ENCODE measurements around the gene TOP2B.

TOP2B gene

DNA sequence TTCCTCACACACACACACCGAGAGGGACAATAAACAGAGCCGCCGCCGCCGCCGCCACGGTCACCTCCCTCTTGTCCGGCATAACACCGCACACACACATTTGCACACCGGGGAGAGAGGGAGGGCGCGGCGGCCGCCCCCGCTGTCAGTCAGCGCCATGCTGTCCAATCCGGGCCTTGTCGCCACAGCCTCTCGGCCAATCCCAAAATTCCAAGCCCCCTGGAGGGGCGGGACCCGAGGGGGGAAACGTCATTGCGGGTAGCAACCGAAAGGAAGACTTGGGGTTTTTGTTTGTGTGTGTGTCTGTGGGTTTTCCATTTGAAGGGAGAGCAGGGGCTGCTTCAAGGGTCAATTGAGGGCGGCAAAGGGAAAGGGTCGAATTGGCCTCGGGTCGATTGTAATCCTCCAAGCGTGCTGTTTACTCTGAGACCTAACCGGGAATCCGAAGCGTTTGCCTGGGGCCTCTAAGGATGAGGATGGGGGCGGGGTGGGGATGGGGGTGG lies at the start of gene TOP2B:
Gene TOP2B (minus strand): TSS at position 96 of the 503 bp plus-strand sequence. CDS start 610 bp downstream, outside the sequence.
- H3K27me3 Mint-ChIP-seq: no peaks in the 10 kb centered on the region
- H3K4me3 Mint-ChIP-seq: peak within 1 kb of the TSS; percentile 89
- H3K4me1 Mint-ChIP-seq (ENCODE audit: low read depth): peaks cover 46% of the 10 kb centered on the region

GRCh38 chr3:25713341-25713985 lies 48.8 kb upstream of the TOP2B start:
- no peak for DNase-seq
- no peak overlapping the region for H3K27ac Mint-ChIP-seq

More for the DNA sequence above, at the start of gene TOP2B:
- Mint-ChIP-seq H3K36me3 (ENCODE audit: low read depth) (peaks cover 19% of the 10 kb centered on the region), H3K27ac (peak within 1 kb of the TSS; percentile 100), H3K9me3 (no peaks in the 10 kb centered on the region)
- peak; percentile 94 for DNase-seq

GRCh38 chr3:25711090-25711489 lies 46.4 kb upstream of the TOP2B start:
- H3K4me1 Mint-ChIP-seq (ENCODE audit: low read depth): no peaks in the 10 kb centered on the region
- no peaks in the 10 kb centered on the region for H3K36me3 Mint-ChIP-seq (ENCODE audit: low read depth)
- H3K27me3 Mint-ChIP-seq: peaks cover 17% of the 10 kb centered on the region
- H3K9me3 Mint-ChIP-seq: no peaks in the 10 kb centered on the region
- no peak overlapping the region for H3K27ac Mint-ChIP-seq
- DNase-seq: no peak
- no peak overlapping the region for H3K4me3 Mint-ChIP-seq

More at GRCh38 chr3:25713341-25713985, 48.8 kb upstream of the TOP2B start:
- Mint-ChIP-seq H3K4me1 (ENCODE audit: low read depth) (no peaks in the 10 kb centered on the region), H3K27me3 (peaks cover 2% of the 10 kb centered on the region), H3K9me3 (no peaks in the 10 kb centered on the region), H3K4me3 (no peak overlapping the region), H3K36me3 (ENCODE audit: low read depth) (peaks cover 17% of the 10 kb centered on the region)

- H3K27ac Mint-ChIP-seq: no peak overlapping the region
- H3K4me3 Mint-ChIP-seq: no peak overlapping the region
- no peaks in the 10 kb centered on the region for H3K9me3 Mint-ChIP-seq
- no peak for DNase-seq
- H3K27me3 Mint-ChIP-seq: peaks cover 32% of the 10 kb centered on the region
- no peaks in the 10 kb centered on the region for H3K36me3 Mint-ChIP-seq (ENCODE audit: low read depth)
- no peaks in the 10 kb centered on the region for H3K4me1 Mint-ChIP-seq (ENCODE audit: low read depth)
Observed at GRCh38 chr3:25708036-25708435, 43.3 kb upstream of the TOP2B start.

DNA sequence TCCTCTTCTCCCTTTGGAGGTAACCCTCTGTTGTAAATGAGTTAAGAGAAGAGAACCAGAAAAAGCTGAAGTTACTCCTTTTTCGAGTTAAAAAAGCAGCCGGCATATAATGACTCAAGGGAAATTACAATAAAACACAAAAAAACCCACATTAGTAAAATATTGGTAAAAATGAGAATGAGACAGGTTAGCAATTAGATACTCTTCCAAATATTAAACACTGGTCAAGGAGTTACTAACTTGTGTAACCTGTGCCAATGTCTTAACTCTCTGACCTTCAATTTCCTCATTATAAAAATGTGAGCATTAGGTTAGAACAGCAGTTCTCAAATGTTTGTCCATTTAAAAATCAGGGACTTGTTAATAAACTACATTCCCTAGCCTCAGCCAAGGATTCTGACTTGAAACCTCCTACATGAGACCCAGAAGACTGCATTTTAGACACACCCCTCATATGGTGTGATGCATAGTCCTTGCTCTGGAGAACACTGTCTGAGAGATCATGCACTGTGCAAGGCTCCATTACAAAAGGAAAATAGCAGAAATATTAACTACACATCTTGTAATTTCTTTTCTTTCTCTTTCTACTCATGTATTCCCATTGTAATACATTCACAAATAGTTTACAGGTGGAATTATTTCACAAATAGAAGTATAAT lies 42.7 kb upstream of the TOP2B start:
- Mint-ChIP-seq H3K9me3 (no peaks in the 10 kb centered on the region), H3K27me3 (peaks cover 32% of the 10 kb centered on the region), H3K27ac (no peak overlapping the region), H3K4me1 (ENCODE audit: low read depth) (no peaks in the 10 kb centered on the region), H3K36me3 (ENCODE audit: low read depth) (no peaks in the 10 kb centered on the region), H3K4me3 (no peak overlapping the region)
- no peak for DNase-seq

GRCh38 chr3:25706213-25706612 lies 41.5 kb upstream of the TOP2B start:
- Mint-ChIP-seq H3K36me3 (ENCODE audit: low read depth) (no peaks in the 10 kb centered on the region), H3K4me1 (ENCODE audit: low read depth) (no peaks in the 10 kb centered on the region), H3K4me3 (no peak overlapping the region), H3K27me3 (peaks cover 32% of the 10 kb centered on the region), H3K9me3 (no peaks in the 10 kb centered on the region), H3K27ac (no peak overlapping the region)
- DNase-seq: no peak

GRCh38 chr3:25697553-25697952 lies 32.8 kb upstream of the TOP2B start:
- DNase-seq: no peak
- H3K4me3 Mint-ChIP-seq: no peak overlapping the region
- no peaks in the 10 kb centered on the region for H3K27me3 Mint-ChIP-seq
- no peaks in the 10 kb centered on the region for H3K4me1 Mint-ChIP-seq (ENCODE audit: low read depth)
- no peak overlapping the region for H3K27ac Mint-ChIP-seq
- H3K36me3 Mint-ChIP-seq (ENCODE audit: low read depth): no peaks in the 10 kb centered on the region
- no peaks in the 10 kb centered on the region for H3K9me3 Mint-ChIP-seq

- no peaks in the 10 kb centered on the region for H3K4me1 Mint-ChIP-seq (ENCODE audit: low read depth)
- peaks cover 6% of the 10 kb centered on the region for H3K27me3 Mint-ChIP-seq
- no peak for DNase-seq
- H3K9me3 Mint-ChIP-seq: no peaks in the 10 kb centered on the region
- H3K4me3 Mint-ChIP-seq: no peak overlapping the region
- H3K27ac Mint-ChIP-seq: no peak overlapping the region
- H3K36me3 Mint-ChIP-seq (ENCODE audit: low read depth): no peaks in the 10 kb centered on the region
Observed at GRCh38 chr3:25695731-25696420, 31.2 kb upstream of the TOP2B start.

DNA sequence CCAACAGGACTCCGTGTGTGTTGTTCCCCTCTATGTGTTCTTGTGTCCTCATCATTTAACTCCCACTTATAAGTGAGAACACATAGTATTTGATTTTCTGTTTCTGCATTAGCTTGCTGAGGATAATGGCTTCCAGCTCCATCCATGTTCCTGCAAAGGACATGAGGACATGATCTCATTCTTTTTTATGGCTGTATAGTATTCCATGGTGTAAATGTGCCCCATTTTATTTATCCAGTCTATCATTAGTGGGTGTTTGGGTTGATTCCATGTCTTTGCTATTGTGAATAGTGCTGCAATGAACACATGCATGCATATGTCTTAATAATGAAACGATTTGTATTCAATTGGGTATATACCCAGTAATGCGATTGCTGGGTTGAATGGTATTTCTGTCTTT lies 28.5 kb upstream of the TOP2B start:
- Mint-ChIP-seq H3K27me3 (peaks cover 10% of the 10 kb centered on the region), H3K9me3 (no peaks in the 10 kb centered on the region), H3K36me3 (ENCODE audit: low read depth) (no peaks in the 10 kb centered on the region), H3K4me1 (ENCODE audit: low read depth) (no peaks in the 10 kb centered on the region), H3K27ac (no peak overlapping the region), H3K4me3 (no peak overlapping the region)
- no peak for DNase-seq

DNA sequence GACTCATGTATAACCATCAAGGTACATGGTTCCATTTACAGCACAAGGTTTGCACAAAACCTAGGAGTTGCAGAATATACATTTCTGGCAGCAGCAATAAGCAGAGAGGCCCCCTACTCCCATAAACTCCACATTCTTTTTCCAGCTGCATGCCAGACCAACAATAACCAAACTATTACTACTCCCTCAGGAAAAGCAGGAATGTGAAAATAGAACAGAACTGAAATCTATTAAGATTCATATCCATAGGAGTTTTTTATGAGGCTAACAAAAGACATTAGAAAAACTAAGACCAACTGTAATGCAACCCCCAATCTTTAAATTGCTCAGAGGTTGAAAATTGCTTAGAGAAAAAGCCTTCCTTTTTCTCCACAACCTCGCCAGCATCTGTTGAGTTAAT lies 27.6 kb upstream of the TOP2B start:
- H3K36me3 Mint-ChIP-seq (ENCODE audit: low read depth): no peaks in the 10 kb centered on the region
- peaks cover 10% of the 10 kb centered on the region for H3K27me3 Mint-ChIP-seq
- H3K27ac Mint-ChIP-seq: no peak overlapping the region
- H3K4me3 Mint-ChIP-seq: no peak overlapping the region
- H3K4me1 Mint-ChIP-seq (ENCODE audit: low read depth): no peaks in the 10 kb centered on the region
- no peak for DNase-seq
- H3K9me3 Mint-ChIP-seq: no peaks in the 10 kb centered on the region

DNA sequence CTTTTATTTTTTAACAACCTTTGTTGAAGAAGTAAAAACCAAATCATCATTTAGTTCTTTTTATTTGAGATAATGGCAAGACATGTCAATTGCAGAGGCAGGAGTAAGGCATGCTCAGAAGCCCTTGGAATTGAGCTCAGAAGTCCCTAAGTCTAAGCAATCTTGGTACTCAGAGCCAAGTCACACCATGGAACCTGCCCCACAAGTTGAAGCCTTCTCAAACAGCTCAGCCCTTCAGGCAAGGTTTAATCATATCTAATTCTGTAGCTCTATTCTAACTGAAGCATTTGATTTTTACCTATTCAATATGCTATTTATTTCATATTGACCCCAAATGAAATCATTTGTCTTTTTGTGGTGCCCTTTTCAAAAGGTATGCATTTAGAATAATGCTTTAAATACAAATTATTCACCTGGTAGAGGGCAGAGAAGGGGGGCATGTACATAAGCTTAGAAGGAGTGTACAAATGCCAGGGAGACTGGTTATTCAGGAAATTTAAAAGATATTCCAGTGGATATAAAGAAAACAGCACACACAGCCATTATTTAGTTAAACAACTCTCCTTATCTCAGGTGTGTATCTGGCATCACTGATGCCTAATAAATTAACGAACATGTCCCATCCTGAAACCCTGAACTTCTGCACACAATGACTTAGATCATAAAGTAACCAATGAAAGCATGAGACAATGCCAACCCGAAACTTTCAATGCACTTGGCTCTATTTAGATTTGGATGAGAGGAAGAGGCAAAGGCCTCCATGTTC lies 26.2 kb upstream of the TOP2B start:
- no peaks in the 10 kb centered on the region for H3K9me3 Mint-ChIP-seq
- no peaks in the 10 kb centered on the region for H3K36me3 Mint-ChIP-seq (ENCODE audit: low read depth)
- no peaks in the 10 kb centered on the region for H3K4me1 Mint-ChIP-seq (ENCODE audit: low read depth)
- H3K27ac Mint-ChIP-seq: no peak overlapping the region
- H3K27me3 Mint-ChIP-seq: peaks cover 10% of the 10 kb centered on the region
- DNase-seq: no peak
- no peak overlapping the region for H3K4me3 Mint-ChIP-seq

DNA sequence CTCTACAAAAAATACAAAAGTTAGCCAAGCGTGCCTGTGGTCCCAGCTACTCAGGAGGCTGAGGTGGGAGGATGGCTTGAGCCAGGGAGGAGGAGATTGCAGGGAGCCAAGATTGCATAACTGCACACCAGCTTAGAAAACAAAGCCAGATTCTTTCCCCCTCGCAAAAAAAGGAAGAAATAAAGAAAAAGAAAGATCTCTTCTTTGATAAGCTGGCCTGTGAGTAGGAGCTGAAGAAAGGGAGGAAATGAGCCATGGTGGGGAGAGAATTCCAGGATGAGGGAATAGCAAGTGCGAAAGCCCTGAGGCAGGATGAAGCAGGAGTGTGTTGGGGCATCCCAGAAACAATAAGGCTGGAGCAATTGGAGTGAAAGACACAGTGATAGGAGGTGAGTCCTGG lies 24.5 kb upstream of the TOP2B start:
- Mint-ChIP-seq H3K36me3 (ENCODE audit: low read depth) (no peaks in the 10 kb centered on the region), H3K27ac (no peak overlapping the region), H3K4me3 (no peak overlapping the region), H3K27me3 (peaks cover 10% of the 10 kb centered on the region), H3K4me1 (ENCODE audit: low read depth) (no peaks in the 10 kb centered on the region), H3K9me3 (no peaks in the 10 kb centered on the region)
- DNase-seq: no peak

- H3K27me3 Mint-ChIP-seq: peaks cover 10% of the 10 kb centered on the region
- no peak overlapping the region for H3K27ac Mint-ChIP-seq
- H3K9me3 Mint-ChIP-seq: no peaks in the 10 kb centered on the region
- DNase-seq: no peak
- H3K36me3 Mint-ChIP-seq (ENCODE audit: low read depth): no peaks in the 10 kb centered on the region
- no peaks in the 10 kb centered on the region for H3K4me1 Mint-ChIP-seq (ENCODE audit: low read depth)
- no peak overlapping the region for H3K4me3 Mint-ChIP-seq
Observed at GRCh38 chr3:25687742-25688141, 23.0 kb upstream of the TOP2B start.

DNA sequence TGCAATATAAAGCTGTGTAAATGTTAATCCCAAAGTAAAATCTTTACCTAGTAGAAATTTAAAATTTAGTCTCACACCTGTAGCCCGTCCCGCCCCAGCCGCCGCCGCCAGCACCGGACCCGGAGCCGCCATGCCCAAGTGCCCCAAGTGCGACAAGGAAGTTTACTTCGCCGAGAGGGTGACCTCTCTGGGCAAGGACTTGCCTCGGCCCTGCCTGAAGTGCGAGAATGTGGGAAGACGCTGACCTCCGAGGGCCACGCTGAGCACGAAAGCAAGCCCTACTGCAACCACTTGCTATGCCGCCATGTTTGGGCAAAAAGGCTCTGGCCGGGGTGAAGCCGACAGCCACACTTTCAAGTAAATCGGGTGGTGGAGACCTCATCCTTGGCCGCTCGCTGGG lies 22.1 kb upstream of the TOP2B start:
- no peaks in the 10 kb centered on the region for H3K36me3 Mint-ChIP-seq (ENCODE audit: low read depth)
- no peak for DNase-seq
- H3K27ac Mint-ChIP-seq: no peak overlapping the region
- H3K9me3 Mint-ChIP-seq: no peaks in the 10 kb centered on the region
- H3K4me1 Mint-ChIP-seq (ENCODE audit: low read depth): no peaks in the 10 kb centered on the region
- H3K4me3 Mint-ChIP-seq: no peak overlapping the region
- H3K27me3 Mint-ChIP-seq: peaks cover 10% of the 10 kb centered on the region

All from activated T-cell treated with anti-CD3 and anti-CD28 coated beads, Interleukin-2, amount 50 U/mL, for 24 hours (primary cell).